HG03521 (cell line): ENCODE results near the gene SETD1A.

Experiments used
- ATAC-seq: cut with Tn5 transposase; IDR thresholded peaks from one replicate; pipeline ENCODE4 v1.9.1; 2021; ENCODE audit warnings: mild to moderate bottlenecking, moderate library complexity; ENCODE audit not compliant: unreplicated experiment

SETD1A gene

GRCh38 chr16:30980434-30980833 is 22.9 kb downstream of the SETD1A start:
- no peak for ATAC-seq

GRCh38 chr16:30980959-30981358 is 23.4 kb downstream of the SETD1A start:
- no peak for ATAC-seq

GRCh38 chr16:30982548-30983288 is 25.2 kb downstream of the SETD1A start:
- no peak for ATAC-seq

- no peak for ATAC-seq
These were observed 25.8 kb downstream of the SETD1A start for GRCh38 chr16:30983289-30983889.

DNA sequence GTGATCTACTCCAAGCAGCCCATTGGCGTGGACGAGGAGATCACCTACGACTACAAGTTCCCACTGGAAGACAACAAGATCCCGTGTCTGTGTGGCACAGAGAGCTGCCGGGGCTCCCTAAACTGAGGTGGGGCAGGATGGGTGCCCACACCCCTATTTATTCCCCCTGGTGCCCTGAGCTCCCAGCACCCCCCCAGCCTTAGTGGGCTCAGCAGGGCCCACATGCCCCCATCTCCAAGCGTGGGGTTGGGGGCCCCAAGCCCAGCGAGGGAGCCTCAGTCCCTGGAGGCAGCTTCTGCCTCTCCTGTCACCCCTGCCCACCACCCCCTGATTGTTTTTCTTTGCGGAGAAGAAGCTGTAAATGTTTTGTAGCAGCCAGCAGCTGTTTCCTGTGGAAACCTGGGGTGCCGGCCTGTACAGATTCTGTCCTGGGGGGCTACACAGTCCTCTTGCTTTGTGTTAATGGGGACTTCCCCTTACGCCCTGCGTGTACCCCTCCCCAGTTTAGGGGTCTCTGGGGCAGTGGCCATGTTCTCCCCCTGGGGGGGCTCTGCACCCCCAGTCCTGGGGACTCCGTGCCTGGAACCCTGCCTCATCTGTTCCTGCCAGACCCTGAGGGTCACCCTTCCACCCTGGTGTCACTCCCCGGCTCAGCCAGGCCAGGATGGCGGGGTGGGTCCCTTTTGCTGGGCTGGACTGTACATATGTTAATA is 26.5 kb downstream of the SETD1A start:
- no peak for ATAC-seq

GRCh38 chr16:30984669-30985400 is 27.3 kb downstream of the SETD1A start, which contains the start of gene HSD3B7:
TSS of gene HSD3B7 (plus strand) at chr16:30985207. CDS start at chr16:30985659, 452 bp downstream.
- no peak for ATAC-seq

- ATAC-seq = no peak
These were observed 28.0 kb downstream of the SETD1A start for GRCh38 chr16:30985401-30986128.

GRCh38 chr16:30986129-30986991 is 28.8 kb downstream of the SETD1A start:
- no peak for ATAC-seq

- no peak for ATAC-seq
These were observed 30.1 kb downstream of the SETD1A start for GRCh38 chr16:30987581-30988190.

DNA sequence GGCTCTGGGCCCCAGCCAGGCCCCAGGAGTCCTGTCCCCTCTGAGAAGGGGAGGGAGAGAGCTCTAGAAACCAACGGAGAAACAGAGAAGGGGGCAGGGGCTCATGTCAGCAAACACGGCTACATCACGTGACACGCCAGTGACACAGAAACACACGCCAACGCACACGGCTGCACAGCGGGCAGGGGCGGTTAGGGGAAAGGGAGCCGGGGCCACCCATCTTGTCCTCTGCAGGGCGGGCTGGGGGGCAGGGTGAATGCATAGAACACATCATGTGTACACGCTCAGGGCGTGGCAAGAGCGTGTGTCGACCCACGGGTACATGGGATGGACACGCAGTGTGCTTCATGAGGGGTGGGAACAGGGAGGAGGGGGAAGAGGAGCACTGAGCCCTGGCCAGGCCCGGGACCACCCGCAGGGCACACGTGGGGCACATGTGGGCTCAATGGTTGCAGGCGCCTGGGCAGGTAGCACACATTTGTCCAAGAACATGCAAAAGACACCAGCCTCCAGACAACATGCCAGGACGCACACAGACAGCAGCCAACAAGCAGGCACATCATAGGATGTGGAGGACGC is 32.0 kb downstream of the SETD1A start:
- no peak for ATAC-seq

DNA sequence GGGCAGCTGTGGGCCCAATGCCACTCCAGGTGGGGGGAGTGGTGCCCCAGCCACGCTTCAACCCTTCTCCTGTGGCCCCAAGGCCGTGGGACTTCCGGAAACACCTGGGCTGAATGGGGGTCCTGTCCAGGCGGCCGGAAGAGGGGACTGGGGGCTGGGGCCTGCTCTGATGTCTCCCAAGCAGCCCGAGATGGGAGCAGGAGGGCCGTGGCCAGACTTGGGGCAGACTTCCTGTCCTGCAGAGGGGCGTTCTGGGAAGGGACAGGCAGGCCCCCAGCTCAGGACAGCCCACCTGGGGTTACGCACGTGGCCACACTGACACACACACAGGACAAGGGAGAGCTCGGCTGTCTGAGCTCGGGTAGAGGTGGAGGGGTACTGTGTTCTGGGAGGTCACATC is 32.6 kb downstream of the SETD1A start:
- ATAC-seq = no peak

DNA sequence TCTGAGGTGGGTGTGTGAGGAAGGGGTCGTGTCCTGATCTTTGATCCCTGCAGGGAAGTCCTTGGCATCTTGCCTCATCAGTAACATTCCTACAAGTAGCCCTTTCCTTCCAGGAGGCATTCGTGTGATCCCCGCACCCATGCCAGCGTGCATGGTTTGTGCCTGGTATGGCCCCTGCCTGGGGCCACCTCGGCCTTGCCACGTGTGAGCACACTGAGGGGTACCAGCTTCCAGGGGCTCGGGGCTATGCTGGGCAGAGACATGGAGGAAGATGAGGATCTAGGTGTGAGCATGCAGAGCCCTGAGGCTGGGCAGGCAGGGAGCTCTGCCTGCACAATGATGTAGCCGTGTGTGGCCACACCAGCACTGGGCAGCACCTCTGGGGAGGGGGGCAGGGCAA is 33.5 kb downstream of the SETD1A start:
- ATAC-seq = no peak

GRCh38 chr16:30992276-30992780 is 34.8 kb downstream of the SETD1A start:
- no peak for ATAC-seq

DNA sequence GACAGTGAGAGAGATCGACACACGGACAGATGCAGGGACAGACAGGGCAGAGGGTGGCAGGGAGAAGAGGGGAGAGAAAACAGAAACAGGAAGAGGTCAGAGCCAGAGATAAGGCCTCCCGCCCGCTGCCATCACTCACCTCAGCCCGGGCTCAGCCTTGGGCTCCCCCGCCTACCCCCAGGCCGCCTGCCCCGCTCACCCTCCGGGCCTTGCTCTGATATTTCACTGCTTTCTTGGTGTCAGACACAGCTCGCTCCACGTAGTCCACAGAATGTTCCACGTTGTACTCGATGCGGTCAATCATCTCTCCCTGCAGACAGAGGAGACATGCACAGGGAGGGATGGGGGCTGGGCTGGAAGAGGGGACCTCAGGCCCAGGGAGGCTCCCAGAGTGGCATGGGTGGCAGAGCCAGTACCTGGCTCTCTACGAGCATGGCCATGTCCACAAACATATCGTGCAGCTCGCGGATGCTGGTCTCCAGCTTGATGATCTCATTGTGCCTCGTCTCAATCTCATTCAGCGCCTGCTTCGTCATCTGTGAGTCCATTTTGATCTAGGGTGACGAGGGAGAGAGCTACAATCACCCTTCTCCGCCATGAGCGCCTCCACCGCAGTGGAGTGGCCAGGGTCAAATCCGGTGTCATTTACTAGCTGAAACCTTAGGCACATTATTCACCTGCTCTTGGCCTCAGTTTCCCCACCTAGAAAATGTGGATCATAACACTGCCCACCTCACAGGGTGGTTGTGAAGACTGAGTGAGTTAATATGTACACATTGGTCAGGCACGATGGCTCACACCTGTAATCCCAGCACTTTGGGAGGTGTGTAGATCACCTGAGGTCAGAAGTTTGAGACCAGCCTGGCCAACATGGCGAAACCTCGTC is 35.6 kb downstream of the SETD1A start:
- no peak for ATAC-seq

- no peak for ATAC-seq
These were observed 38.4 kb downstream of the SETD1A start for GRCh38 chr16:30995927-30996323.

DNA sequence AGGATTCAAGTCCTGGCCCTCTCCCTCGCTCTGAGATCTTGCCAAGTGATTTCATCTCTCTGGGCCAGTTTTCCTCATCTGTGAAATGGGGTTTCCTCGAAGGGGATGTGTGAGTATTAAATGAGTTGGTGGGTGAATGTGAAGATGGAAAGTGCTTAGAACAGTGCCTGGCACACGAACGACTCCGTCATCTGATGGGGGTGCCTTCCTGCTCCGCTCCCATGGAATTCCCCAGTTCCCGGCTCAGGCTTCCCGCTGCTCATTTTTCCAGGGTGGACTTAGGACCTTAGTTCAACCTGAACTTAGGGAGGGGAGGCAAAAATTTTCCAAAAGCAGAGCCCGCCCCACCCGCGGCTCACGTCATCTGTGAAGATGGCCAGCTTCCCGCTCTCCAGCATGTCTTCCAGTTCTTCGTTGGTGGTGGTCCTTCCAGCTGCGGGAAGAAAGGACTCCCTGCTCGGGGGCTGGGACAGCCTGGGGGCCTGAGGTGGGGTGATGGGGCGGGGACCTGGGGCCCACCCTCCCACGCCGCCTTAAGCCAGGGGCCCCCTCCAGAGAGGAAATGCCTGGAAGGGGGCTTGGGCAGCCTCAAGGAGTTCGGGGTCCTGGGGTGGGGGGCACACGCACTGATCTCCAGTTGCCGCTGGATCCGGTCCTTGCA is 38.9 kb downstream of the SETD1A start:
- peak; percentile 2 for ATAC-seq
